ENCODE data around the gene DDIT4L. TPM values are rescaled to one million over a fixed set of nuclear protein-coding genes. Genes with fewer than 3 reads are reported as not detected.

Gene DDIT4L
- total RNA-seq, 4 donors from 2014 or later = 0.39 to 4.7 (median 1.6) TPM

- Histone ChIP-seq H3K9me3 (no peaks in the 10 kb centered on the region), H3K4me1 (no peaks in the 10 kb centered on the region), H3K4me3 (no peak overlapping the region), H3K36me3 (no peaks in the 10 kb centered on the region), H3K27me3 (no peaks in the 10 kb centered on the region), H3K27ac (no peak overlapping the region)
- no peak for DNase-seq (ENCODE audit: low spot score in 2 of 2)
- WGBS = 87% methylated on average over 8 of the region's 8 CpGs
- no peak for TF ChIP-seq CTCF (IDR thresholded peaks at IDR 0.05)
These were observed 23.8 kb downstream of the DDIT4L start for GRCh38 chr4:100166297-100167039.

DNA sequence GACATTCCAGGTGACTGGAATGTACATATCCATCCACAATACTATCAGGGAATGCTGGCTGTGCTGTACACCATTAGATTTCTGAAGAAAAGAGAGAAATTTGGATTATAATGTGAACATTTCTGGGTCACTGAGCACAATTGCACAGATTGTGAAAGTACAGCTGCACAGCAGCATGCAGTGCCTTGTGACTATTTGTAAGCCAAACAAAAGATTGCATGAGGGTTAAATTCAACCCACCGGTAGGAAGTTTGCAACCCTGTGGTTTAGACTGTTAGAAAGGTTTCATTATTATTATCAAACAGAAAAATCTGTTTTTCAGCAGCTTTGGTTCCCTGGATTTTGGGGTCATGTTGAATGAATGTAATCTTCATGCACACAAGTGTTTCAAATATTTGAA is 24.5 kb downstream of the DDIT4L start:
- Histone ChIP-seq H3K27ac (no peak overlapping the region), H3K4me1 (no peaks in the 10 kb centered on the region), H3K4me3 (no peak overlapping the region), H3K9me3 (no peaks in the 10 kb centered on the region), H3K27me3 (no peaks in the 10 kb centered on the region), H3K36me3 (no peaks in the 10 kb centered on the region)
- DNase-seq (ENCODE audit: low spot score in 2 of 2) = no peak
- TF ChIP-seq CTCF (IDR thresholded peaks at IDR 0.05) = no peak
- WGBS = 93% methylated on average over 1 of the region's 1 CpG

GRCh38 chr4:100164808-100165760 is 25.2 kb downstream of the DDIT4L start:
- Histone ChIP-seq H3K4me1 (no peaks in the 10 kb centered on the region), H3K27me3 (no peaks in the 10 kb centered on the region), H3K4me3 (no peak overlapping the region), H3K36me3 (no peaks in the 10 kb centered on the region), H3K27ac (no peak overlapping the region), H3K9me3 (no peaks in the 10 kb centered on the region)
- no peak for DNase-seq (ENCODE audit: low spot score in 2 of 2)
- 45% methylated on average over 6 of the region's 6 CpGs for WGBS
- no peak for TF ChIP-seq CTCF (IDR thresholded peaks at IDR 0.05)
- TF ChIP-seq POLR2A (IDR thresholded peaks at IDR 0.05) = no peak
- TF ChIP-seq POLR2AphosphoS5 (IDR thresholded peaks at IDR 0.05) = no peak
- TF ChIP-seq EP300 (IDR thresholded peaks at IDR 0.05) = no peak

GRCh38 chr4:100162027-100162685 is 28.1 kb downstream of the DDIT4L start:
- WGBS = 55% methylated on average over 3 of the region's 3 CpGs
- Histone ChIP-seq H3K4me3 (no peak overlapping the region), H3K4me1 (no peaks in the 10 kb centered on the region), H3K27ac (no peak overlapping the region), H3K27me3 (no peaks in the 10 kb centered on the region), H3K9me3 (no peaks in the 10 kb centered on the region), H3K36me3 (no peaks in the 10 kb centered on the region)
- TF ChIP-seq POLR2AphosphoS5 (IDR thresholded peaks at IDR 0.05) (no peak), POLR2A (IDR thresholded peaks at IDR 0.05) (no peak), EP300 (IDR thresholded peaks at IDR 0.05) (no peak), CTCF (IDR thresholded peaks at IDR 0.05) (no peak)
- no peak for DNase-seq (ENCODE audit: low spot score in 2 of 2)

DNA sequence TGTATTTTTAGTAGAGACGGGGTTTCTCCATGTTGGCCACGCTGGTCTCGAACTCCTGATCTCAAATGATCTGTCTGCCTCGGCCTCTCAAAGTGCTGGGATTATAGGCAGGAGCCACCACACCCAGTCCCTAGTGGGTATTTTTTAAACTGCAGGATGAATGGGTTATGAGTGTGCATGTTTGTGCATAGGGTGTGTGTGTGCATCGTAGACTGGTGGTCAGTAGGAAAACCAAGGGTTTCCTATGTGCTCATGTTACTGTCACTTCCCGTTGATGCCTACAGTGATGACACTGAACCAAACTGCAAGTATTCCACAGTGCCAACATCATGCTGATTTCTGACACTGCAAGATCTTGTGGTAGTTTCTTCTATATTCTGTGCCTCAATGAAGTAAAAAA is 41.1 kb downstream of the DDIT4L start:
- Histone ChIP-seq H3K27me3 (no peaks in the 10 kb centered on the region), H3K27ac (no peak overlapping the region), H3K4me3 (no peak overlapping the region), H3K36me3 (no peaks in the 10 kb centered on the region), H3K9me3 (no peaks in the 10 kb centered on the region), H3K4me1 (no peaks in the 10 kb centered on the region)
- DNase-seq (ENCODE audit: low spot score in 2 of 2) = no peak
- 93% methylated on average over 6 of the region's 6 CpGs for WGBS
- no peak for TF ChIP-seq EP300 (IDR thresholded peaks at IDR 0.05)
- no peak for TF ChIP-seq POLR2AphosphoS5 (IDR thresholded peaks at IDR 0.05)
